Measurements from ENCODE around the gene IMMP2L. TPM values are rescaled to one million over a fixed set of nuclear protein-coding genes. Genes with fewer than 3 reads are reported as not detected.

The IMMP2L gene
- total and polyA plus RNA-seq, 2 of the 8 experiments (the other 6 are each of a cell fraction or from before 2014, with no cell fraction given) = 2.3 to 10.1 TPM

DNA sequence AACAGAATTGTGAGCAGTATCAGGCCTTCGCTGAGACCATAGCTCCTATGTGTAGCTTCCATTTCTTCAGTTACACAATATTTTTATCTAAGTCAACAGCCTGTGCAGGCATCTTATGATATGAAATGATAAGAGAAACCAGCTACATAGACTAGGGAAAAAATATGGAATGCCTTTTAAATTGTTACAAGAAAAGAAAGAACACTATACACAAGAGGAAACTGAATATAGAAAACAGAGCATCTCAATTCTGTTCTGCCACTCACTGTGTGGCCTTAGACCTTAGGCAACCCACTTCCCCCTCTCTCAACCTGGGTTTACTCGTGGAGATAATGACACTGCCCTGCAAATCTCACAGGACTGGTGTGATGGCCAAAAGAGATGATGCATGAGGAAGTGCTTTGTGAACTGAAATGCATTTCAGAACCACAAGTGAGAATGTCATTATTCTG lies 338.5 kb downstream of the IMMP2L start:
- FAIRE-seq (no peak), DNase-seq (ENCODE audit: low read depth in 1 of 2, low spot score in 2 of 2) (no peak)

More for the DNA sequence above, 338.5 kb downstream of the IMMP2L start:
- no peak overlapping the region for H3K18ac ChIP-seq (ENCODE audit: extremely low read depth, low read length)
- H2BK5ac ChIP-seq (ENCODE audit: low read depth, low read length) = no peak overlapping the region
- no peak overlapping the region for H4K91ac ChIP-seq (replicated peaks; ENCODE audit: insufficient read length, low read length)
- no peak overlapping the region for H2BK120ac ChIP-seq (replicated peaks; ENCODE audit: low read depth, low read length)
- no peak overlapping the region for H2AK5ac ChIP-seq (ENCODE audit: low read depth, low read length)
- no peaks in the 10 kb centered on the region for H3K23me2 ChIP-seq (ENCODE audit: low read depth, low read length)
- no peaks in the 10 kb centered on the region for H3K36me3 ChIP-seq (ENCODE audit: control insufficient read depth in 2 of 4, insufficient read depth in 4 of 4, low read length in 3 of 4)
- no peak overlapping the region for H3K9ac ChIP-seq (replicated peaks in 1 of 4; ENCODE audit: extremely low read depth in 1 of 4, low read depth in 3 of 4, low read length in 3 of 4)
- no peak overlapping the region for H4K8ac ChIP-seq (ENCODE audit: extremely low read depth, insufficient read depth, low read length)
- CTCF ChIA-PET (ENCODE audit: partially characterized antibody) = interaction anchor here (1.6 kb wide), 1 partner anchor 10 kb away, joined by 3 read pairs; no protein-coding TSS in a partner anchor
- H3K4me1 ChIP-seq (replicated peaks in 1 of 4; ENCODE audit: control insufficient read depth in 3 of 4, insufficient read depth in 4 of 4, low read length in 3 of 4) = no peaks in the 10 kb centered on the region
- no peak overlapping the region for H3K23ac ChIP-seq (ENCODE audit: insufficient read length)
- H2BK12ac ChIP-seq (ENCODE audit: low read depth, low read length) = no peak overlapping the region
- H3K4me3 ChIP-seq (ENCODE audit: extremely low read depth in 1 of 4, insufficient read depth in 2 of 4, low read depth in 3 of 4, low read length in 4 of 4) = no peak overlapping the region
- H3K79me1 ChIP-seq (ENCODE audit: low read depth, low read length) = no peaks in the 10 kb centered on the region
- H2AFZ ChIP-seq (ENCODE audit: low read length) = no peak overlapping the region
- H4K20me1 ChIP-seq (replicated peaks in 1 of 2; ENCODE audit: control insufficient read depth in 1 of 2, insufficient read depth in 2 of 2, low read length in 2 of 2) = no peaks in the 10 kb centered on the region
- H3K4me2 ChIP-seq (ENCODE audit: insufficient read depth in 1 of 2, low read depth in 2 of 2, low read length in 2 of 2) = no peak overlapping the region
- POLR2A ChIA-PET (ENCODE audit: partially characterized antibody) = no interaction called here
- WGBS, 2 experiments (ENCODE audit: extremely low coverage in 1 of 2, insufficient coverage in 1 of 2, insufficient read length in 1 of 2, insufficient replicate concordance in 2 of 2, low coverage in 1 of 2, low lambda C conversion rate in 2 of 2, missing lambda C conversion rate in 1 of 2) = 89% methylated on average over 2 of the region's 2 CpGs; no CpG with 5 or more reads in 1 of the 2 experiments
- H4K5ac ChIP-seq (ENCODE audit: insufficient read length, low read depth, low read length) = no peak overlapping the region
- no peak overlapping the region for H3K56ac ChIP-seq (replicated peaks; ENCODE audit: insufficient read length, low read depth, low read length)
- H2BK20ac ChIP-seq (ENCODE audit: low read length) = no peak overlapping the region
- no peak overlapping the region for H2BK15ac ChIP-seq (ENCODE audit: low read length)
- H3K27me3 ChIP-seq (replicated peaks in 1 of 4; ENCODE audit: control insufficient read depth in 3 of 4, extremely low read depth in 1 of 4, insufficient read depth in 3 of 4, low read length in 3 of 4) = no peaks in the 10 kb centered on the region
- no peaks in the 10 kb centered on the region for H3K79me2 ChIP-seq (ENCODE audit: control insufficient read depth in 1 of 2, insufficient read depth in 2 of 2, low read length in 2 of 2)
- no peak overlapping the region for H3K27ac ChIP-seq (ENCODE audit: low read depth, low read length)
- H3K4ac ChIP-seq (replicated peaks; ENCODE audit: insufficient read length, low read depth, low read length) = no peak overlapping the region
- H3K14ac ChIP-seq (ENCODE audit: insufficient read length) = no peak overlapping the region
- no peaks in the 10 kb centered on the region for H3K9me3 ChIP-seq (ENCODE audit: insufficient read depth in 2 of 2, low read depth in 1 of 2, low read length in 1 of 2)

All from H1 (cell line).